DND-41 (cell line): ENCODE data around the gene ZFAND5.

Source experiments
- CTCF ChIP-seq: IDR thresholded peaks from 2 replicates; pipeline ENCODE4 v1.5.1; 2012; ENCODE audit warnings: borderline replicate concordance, low read length, moderate library complexity, mild to moderate bottlenecking; ENCODE audit not compliant: poor library complexity, severe bottlenecking; ENCODE audit errors: extremely low read depth
- EZH2 ChIP-seq: IDR thresholded peaks from 3 replicates; pipeline ENCODE4 v1.6.1; 2012; ENCODE audit warnings: borderline replicate concordance, low read depth, mild to moderate bottlenecking, moderate library complexity, low read length, inconsistent platforms; ENCODE audit not compliant: severe bottlenecking

- TF ChIP-seq CTCF, result no peak
- no peak for TF ChIP-seq EZH2
Measured at GRCh38 chr9:72322678-72323077, 42.3 kb downstream of the ZFAND5 start.
